ENCODE measurements around the gene RPP14.
"Not testable (repeated sequence)": the region's sequence is repeated elsewhere in the genome, so short reads cannot be mapped to it uniquely, and the experiment has no call there.

RPP14 gene

GRCh38 chr3:58331593-58332152 is 25.6 kb downstream of the RPP14 start:
- no peak for DNase-seq (ENCODE audit: low read depth in 2 of 2)

- peak; percentile 39 to 67 for DNase-seq (ENCODE audit: low read depth in 2 of 2)
These were observed 26.6 kb downstream of the RPP14 start, which contains the start of gene PXK for GRCh38 chr3:58332575-58333188. Gene PXK (plus strand): TSS chr3:58332892. CDS start chr3:58332989, 97 bp downstream.

- DNase-seq (ENCODE audit: low read depth in 2 of 2), result no peak
These were observed 27.4 kb downstream of the RPP14 start for GRCh38 chr3:58333206-58334012.

- no peak for DNase-seq (ENCODE audit: low read depth in 2 of 2)
These were observed 27.9 kb downstream of the RPP14 start for GRCh38 chr3:58334013-58334321.

GRCh38 chr3:58334506-58334884 is 28.4 kb downstream of the RPP14 start:
- no peak for DNase-seq (ENCODE audit: low read depth in 2 of 2)

GRCh38 chr3:58335652-58335947 is 29.6 kb downstream of the RPP14 start:
- no peak for DNase-seq (ENCODE audit: low read depth in 2 of 2)

GRCh38 chr3:58336135-58336882 is 30.3 kb downstream of the RPP14 start:
- DNase-seq (ENCODE audit: low read depth in 2 of 2), result no peak

GRCh38 chr3:58337190-58337589 is 31.1 kb downstream of the RPP14 start:
- no peak for DNase-seq (ENCODE audit: low read depth in 2 of 2)

GRCh38 chr3:58339146-58339545 is 33.1 kb downstream of the RPP14 start:
- DNase-seq (ENCODE audit: low read depth in 2 of 2), result not testable (repeated sequence)

GRCh38 chr3:58340594-58341244 is 34.7 kb downstream of the RPP14 start:
- no peak for DNase-seq (ENCODE audit: low read depth in 2 of 2)

- DNase-seq (ENCODE audit: low read depth in 2 of 2), result no peak
These were observed 35.3 kb downstream of the RPP14 start for GRCh38 chr3:58341376-58341775.

- no peak for DNase-seq (ENCODE audit: low read depth in 2 of 2)
These were observed 36.6 kb downstream of the RPP14 start for GRCh38 chr3:58342676-58343075.

- DNase-seq (ENCODE audit: low read depth in 2 of 2), result no peak
These were observed 39.4 kb downstream of the RPP14 start for GRCh38 chr3:58345457-58345856.

GRCh38 chr3:58346368-58346767 is 40.3 kb downstream of the RPP14 start:
- no peak for DNase-seq (ENCODE audit: low read depth in 2 of 2)

GRCh38 chr3:58347984-58348383 is 41.9 kb downstream of the RPP14 start:
- DNase-seq (ENCODE audit: low read depth in 2 of 2), result no peak

- DNase-seq (ENCODE audit: low read depth in 2 of 2), result no peak
These were observed 44.0 kb downstream of the RPP14 start for GRCh38 chr3:58349792-58350626.

- DNase-seq (ENCODE audit: low read depth in 2 of 2), result no peak
These were observed 44.6 kb downstream of the RPP14 start for GRCh38 chr3:58350627-58351013.

- DNase-seq (ENCODE audit: low read depth in 2 of 2), result no peak
These were observed 45.9 kb downstream of the RPP14 start for GRCh38 chr3:58351920-58352319.

- DNase-seq (ENCODE audit: low read depth in 2 of 2), result no peak
These were observed 46.6 kb downstream of the RPP14 start for GRCh38 chr3:58352626-58353025.

- DNase-seq (ENCODE audit: low read depth in 2 of 2), result no peak
These were observed 47.9 kb downstream of the RPP14 start for GRCh38 chr3:58353722-58354553.

Data from stimulated activated CD4-positive, alpha-beta T cell treated with anti-CD3 and anti-CD28 coated beads, Interleukin-1b, Interleukin-23, amount 100 ng/mL, for 1 hour (primary cell).